ENCODE data around the gene ZNF813. TPM values are rescaled to one million over a fixed set of nuclear protein-coding genes. Genes with fewer than 3 reads are reported as not detected.

Gene ZNF813
- total and polyA plus RNA-seq, 9 of the 15 experiments (the other 6 are each of a cell fraction or from before 2014, with no cell fraction given), result 1.3 to 8.0 (median 5.3) TPM

- TF ChIP-seq IRF1 (CRISPR knock-in tag; IDR thresholded peaks at IDR 0.05; ENCODE audit: borderline replicate concordance) (no peak), E2F6 (IDR thresholded peaks at IDR 0.05; ENCODE audit: borderline replicate concordance in 1 of 2, extremely low read depth in 1 of 2, insufficient read depth in 1 of 2, insufficient read length in 1 of 2, low read depth in 1 of 2, low read length in 1 of 2, poor library complexity in 1 of 2, severe bottlenecking in 1 of 2) (peak; percentile 2 to 31), MYBL2 (IDR thresholded peaks at IDR 0.05; ENCODE audit: low read depth) (no peak), MYBL2 (CRISPR knock-in tag; IDR thresholded peaks at IDR 0.05; ENCODE audit: borderline replicate concordance) (no peak), SMARCA4 (IDR thresholded peaks at IDR 0.05) (no peak), ELF2 (CRISPR knock-in tag; IDR thresholded peaks at IDR 0.05) (peak; percentile 85), CXXC5 (CRISPR knock-in tag; IDR thresholded peaks at IDR 0.05) (peak; percentile 74), FOXK1 (CRISPR knock-in tag; IDR thresholded peaks at IDR 0.05; ENCODE audit: borderline replicate concordance) (no peak), ELF1 (tag; IDR thresholded peaks at IDR 0.05) (peak; percentile 88), SP1 (CRISPR knock-in tag; IDR thresholded peaks at IDR 0.05) (peak; percentile 60), ZNF507 (tag; conservative IDR thresholded peaks at IDR 0.05) (no peak)
- TF ChIP-seq, protein P1, sequence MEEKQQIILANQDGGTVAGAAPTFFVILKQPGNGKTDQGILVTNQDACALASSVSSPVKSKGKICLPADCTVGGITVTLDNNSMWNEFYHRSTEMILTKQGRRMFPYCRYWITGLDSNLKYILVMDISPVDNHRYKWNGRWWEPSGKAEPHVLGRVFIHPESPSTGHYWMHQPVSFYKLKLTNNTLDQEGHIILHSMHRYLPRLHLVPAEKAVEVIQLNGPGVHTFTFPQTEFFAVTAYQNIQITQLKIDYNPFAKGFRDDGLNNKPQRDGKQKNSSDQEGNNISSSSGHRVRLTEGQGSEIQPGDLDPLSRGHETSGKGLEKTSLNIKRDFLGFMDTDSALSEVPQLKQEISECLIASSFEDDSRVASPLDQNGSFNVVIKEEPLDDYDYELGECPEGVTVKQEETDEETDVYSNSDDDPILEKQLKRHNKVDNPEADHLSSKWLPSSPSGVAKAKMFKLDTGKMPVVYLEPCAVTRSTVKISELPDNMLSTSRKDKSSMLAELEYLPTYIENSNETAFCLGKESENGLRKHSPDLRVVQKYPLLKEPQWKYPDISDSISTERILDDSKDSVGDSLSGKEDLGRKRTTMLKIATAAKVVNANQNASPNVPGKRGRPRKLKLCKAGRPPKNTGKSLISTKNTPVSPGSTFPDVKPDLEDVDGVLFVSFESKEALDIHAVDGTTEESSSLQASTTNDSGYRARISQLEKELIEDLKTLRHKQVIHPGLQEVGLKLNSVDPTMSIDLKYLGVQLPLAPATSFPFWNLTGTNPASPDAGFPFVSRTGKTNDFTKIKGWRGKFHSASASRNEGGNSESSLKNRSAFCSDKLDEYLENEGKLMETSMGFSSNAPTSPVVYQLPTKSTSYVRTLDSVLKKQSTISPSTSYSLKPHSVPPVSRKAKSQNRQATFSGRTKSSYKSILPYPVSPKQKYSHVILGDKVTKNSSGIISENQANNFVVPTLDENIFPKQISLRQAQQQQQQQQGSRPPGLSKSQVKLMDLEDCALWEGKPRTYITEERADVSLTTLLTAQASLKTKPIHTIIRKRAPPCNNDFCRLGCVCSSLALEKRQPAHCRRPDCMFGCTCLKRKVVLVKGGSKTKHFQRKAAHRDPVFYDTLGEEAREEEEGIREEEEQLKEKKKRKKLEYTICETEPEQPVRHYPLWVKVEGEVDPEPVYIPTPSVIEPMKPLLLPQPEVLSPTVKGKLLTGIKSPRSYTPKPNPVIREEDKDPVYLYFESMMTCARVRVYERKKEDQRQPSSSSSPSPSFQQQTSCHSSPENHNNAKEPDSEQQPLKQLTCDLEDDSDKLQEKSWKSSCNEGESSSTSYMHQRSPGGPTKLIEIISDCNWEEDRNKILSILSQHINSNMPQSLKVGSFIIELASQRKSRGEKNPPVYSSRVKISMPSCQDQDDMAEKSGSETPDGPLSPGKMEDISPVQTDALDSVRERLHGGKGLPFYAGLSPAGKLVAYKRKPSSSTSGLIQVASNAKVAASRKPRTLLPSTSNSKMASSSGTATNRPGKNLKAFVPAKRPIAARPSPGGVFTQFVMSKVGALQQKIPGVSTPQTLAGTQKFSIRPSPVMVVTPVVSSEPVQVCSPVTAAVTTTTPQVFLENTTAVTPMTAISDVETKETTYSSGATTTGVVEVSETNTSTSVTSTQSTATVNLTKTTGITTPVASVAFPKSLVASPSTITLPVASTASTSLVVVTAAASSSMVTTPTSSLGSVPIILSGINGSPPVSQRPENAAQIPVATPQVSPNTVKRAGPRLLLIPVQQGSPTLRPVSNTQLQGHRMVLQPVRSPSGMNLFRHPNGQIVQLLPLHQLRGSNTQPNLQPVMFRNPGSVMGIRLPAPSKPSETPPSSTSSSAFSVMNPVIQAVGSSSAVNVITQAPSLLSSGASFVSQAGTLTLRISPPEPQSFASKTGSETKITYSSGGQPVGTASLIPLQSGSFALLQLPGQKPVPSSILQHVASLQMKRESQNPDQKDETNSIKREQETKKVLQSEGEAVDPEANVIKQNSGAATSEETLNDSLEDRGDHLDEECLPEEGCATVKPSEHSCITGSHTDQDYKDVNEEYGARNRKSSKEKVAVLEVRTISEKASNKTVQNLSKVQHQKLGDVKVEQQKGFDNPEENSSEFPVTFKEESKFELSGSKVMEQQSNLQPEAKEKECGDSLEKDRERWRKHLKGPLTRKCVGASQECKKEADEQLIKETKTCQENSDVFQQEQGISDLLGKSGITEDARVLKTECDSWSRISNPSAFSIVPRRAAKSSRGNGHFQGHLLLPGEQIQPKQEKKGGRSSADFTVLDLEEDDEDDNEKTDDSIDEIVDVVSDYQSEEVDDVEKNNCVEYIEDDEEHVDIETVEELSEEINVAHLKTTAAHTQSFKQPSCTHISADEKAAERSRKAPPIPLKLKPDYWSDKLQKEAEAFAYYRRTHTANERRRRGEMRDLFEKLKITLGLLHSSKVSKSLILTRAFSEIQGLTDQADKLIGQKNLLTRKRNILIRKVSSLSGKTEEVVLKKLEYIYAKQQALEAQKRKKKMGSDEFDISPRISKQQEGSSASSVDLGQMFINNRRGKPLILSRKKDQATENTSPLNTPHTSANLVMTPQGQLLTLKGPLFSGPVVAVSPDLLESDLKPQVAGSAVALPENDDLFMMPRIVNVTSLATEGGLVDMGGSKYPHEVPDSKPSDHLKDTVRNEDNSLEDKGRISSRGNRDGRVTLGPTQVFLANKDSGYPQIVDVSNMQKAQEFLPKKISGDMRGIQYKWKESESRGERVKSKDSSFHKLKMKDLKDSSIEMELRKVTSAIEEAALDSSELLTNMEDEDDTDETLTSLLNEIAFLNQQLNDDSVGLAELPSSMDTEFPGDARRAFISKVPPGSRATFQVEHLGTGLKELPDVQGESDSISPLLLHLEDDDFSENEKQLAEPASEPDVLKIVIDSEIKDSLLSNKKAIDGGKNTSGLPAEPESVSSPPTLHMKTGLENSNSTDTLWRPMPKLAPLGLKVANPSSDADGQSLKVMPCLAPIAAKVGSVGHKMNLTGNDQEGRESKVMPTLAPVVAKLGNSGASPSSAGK (IDR thresholded peaks at IDR 0.05), result peak; percentile 51
Measured at GRCh38 chr19:53467485-53468262, at the start of gene ZNF813 (continued).

All from K562 (cell line).